Neural cell (in vitro differentiated cells): ENCODE results near the gene FOXO1.

ENCODE experiments used
- EZH2 ChIP-seq: fragments of 200-600, 300-800 bp; shearing (Covaris generic), sonication (generic); IDR thresholded peaks from 2 replicates; pipeline ENCODE4 v1.6.1; 2014; ENCODE audit warnings: antibody characterized with exemption, low read length, borderline replicate concordance, mild to moderate bottlenecking; ENCODE audit not compliant: insufficient read depth, poor library complexity, severe bottlenecking
- MXI1 ChIP-seq: fragments of 450-650 bp; conservative IDR thresholded peaks from 2 replicates; pipeline ENCODE4 v1.6.1; 2014; ENCODE audit warnings: antibody characterized with exemption, mild to moderate bottlenecking; ENCODE audit not compliant: poor library complexity, severe bottlenecking
- POLR2AphosphoS5 ChIP-seq: IDR thresholded peaks from 2 replicates; pipeline ENCODE4 v1.6.1; 2012
- RAD21 ChIP-seq: fragments of 450-650 bp; conservative IDR thresholded peaks from 2 replicates; pipeline ENCODE4 v1.6.1; 2014; ENCODE audit warnings: antibody characterized with exemption, mild to moderate bottlenecking, moderate library complexity
- SMC3 ChIP-seq: fragments of 450-650 bp; conservative IDR thresholded peaks from 2 replicates; pipeline ENCODE4 v1.6.1; 2014; ENCODE audit warnings: antibody characterized with exemption, mild to moderate bottlenecking, moderate library complexity; ENCODE audit not compliant: poor library complexity
- TAF1 ChIP-seq: IDR thresholded peaks from 2 replicates; pipeline ENCODE4 v1.6.1; 2012; ENCODE audit warnings: low read depth
- TF ChIP-seq, protein P1 (sequence below): fragments of 450-650 bp; IDR thresholded peaks from 2 replicates; pipeline ENCODE4 v1.5.1; 2014; ENCODE audit warnings: antibody characterized with exemption, mild to moderate bottlenecking, moderate library complexity; ENCODE audit not compliant: poor library complexity, severe bottlenecking
- TF ChIP-seq, protein P2 (sequence below): IDR thresholded peaks from 2 replicates; pipeline ENCODE4 v1.6.1; 2012; ENCODE audit warnings: borderline replicate concordance

- TF ChIP-seq, protein P1, sequence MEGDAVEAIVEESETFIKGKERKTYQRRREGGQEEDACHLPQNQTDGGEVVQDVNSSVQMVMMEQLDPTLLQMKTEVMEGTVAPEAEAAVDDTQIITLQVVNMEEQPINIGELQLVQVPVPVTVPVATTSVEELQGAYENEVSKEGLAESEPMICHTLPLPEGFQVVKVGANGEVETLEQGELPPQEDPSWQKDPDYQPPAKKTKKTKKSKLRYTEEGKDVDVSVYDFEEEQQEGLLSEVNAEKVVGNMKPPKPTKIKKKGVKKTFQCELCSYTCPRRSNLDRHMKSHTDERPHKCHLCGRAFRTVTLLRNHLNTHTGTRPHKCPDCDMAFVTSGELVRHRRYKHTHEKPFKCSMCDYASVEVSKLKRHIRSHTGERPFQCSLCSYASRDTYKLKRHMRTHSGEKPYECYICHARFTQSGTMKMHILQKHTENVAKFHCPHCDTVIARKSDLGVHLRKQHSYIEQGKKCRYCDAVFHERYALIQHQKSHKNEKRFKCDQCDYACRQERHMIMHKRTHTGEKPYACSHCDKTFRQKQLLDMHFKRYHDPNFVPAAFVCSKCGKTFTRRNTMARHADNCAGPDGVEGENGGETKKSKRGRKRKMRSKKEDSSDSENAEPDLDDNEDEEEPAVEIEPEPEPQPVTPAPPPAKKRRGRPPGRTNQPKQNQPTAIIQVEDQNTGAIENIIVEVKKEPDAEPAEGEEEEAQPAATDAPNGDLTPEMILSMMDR, result no peak
- no peak for TF ChIP-seq POLR2AphosphoS5
- TF ChIP-seq, protein P2, sequence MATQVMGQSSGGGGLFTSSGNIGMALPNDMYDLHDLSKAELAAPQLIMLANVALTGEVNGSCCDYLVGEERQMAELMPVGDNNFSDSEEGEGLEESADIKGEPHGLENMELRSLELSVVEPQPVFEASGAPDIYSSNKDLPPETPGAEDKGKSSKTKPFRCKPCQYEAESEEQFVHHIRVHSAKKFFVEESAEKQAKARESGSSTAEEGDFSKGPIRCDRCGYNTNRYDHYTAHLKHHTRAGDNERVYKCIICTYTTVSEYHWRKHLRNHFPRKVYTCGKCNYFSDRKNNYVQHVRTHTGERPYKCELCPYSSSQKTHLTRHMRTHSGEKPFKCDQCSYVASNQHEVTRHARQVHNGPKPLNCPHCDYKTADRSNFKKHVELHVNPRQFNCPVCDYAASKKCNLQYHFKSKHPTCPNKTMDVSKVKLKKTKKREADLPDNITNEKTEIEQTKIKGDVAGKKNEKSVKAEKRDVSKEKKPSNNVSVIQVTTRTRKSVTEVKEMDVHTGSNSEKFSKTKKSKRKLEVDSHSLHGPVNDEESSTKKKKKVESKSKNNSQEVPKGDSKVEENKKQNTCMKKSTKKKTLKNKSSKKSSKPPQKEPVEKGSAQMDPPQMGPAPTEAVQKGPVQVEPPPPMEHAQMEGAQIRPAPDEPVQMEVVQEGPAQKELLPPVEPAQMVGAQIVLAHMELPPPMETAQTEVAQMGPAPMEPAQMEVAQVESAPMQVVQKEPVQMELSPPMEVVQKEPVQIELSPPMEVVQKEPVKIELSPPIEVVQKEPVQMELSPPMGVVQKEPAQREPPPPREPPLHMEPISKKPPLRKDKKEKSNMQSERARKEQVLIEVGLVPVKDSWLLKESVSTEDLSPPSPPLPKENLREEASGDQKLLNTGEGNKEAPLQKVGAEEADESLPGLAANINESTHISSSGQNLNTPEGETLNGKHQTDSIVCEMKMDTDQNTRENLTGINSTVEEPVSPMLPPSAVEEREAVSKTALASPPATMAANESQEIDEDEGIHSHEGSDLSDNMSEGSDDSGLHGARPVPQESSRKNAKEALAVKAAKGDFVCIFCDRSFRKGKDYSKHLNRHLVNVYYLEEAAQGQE, result no peak
- no peak for TF ChIP-seq MXI1
- no peak for TF ChIP-seq RAD21
- no peak for TF ChIP-seq EZH2
- TF ChIP-seq SMC3, result no peak
- TF ChIP-seq TAF1, result no peak
These were observed 636 bp upstream of the FOXO1 start for GRCh38 chr13:40666933-40667621.
